Tibial nerve (tissue), 4 donors: ENCODE results near the gene ROS1.

Source experiments
- EP300 ChIP-seq, 2 donors: sonication (generic); formaldehyde crosslinking; IDR thresholded peaks; one replicate each; pipeline ENCODE4 v1.6.1; 2017; ENCODE audit warnings: antibody characterized with exemption in 2 of 2, mild to moderate bottlenecking in 1 of 2
- POLR2A ChIP-seq, 2 donors: fragments of 450-650 bp; IDR thresholded peaks; one replicate each; pipeline ENCODE4 v1.6.1; 2017; ENCODE audit warnings: antibody characterized with exemption in 2 of 2, mild to moderate bottlenecking in 2 of 2, moderate library complexity in 2 of 2
- TF ChIP-seq, protein P1 (sequence below), 5 experiments: fragments of 200-600 bp in 3 of 5; fragments of 450-650 bp in 2 of 5; sonication (generic) in 3 of 5; IDR thresholded peaks; one replicate each; pipeline ENCODE4 v1.5.1; 2016 to 2019; ENCODE audit warnings: antibody characterized with exemption in 5 of 5, mild to moderate bottlenecking in 3 of 5, moderate library complexity in 2 of 5

GRCh38 chr6:117266257-117267053, 159.3 kb downstream of the ROS1 start:
- TF ChIP-seq, protein P1, sequence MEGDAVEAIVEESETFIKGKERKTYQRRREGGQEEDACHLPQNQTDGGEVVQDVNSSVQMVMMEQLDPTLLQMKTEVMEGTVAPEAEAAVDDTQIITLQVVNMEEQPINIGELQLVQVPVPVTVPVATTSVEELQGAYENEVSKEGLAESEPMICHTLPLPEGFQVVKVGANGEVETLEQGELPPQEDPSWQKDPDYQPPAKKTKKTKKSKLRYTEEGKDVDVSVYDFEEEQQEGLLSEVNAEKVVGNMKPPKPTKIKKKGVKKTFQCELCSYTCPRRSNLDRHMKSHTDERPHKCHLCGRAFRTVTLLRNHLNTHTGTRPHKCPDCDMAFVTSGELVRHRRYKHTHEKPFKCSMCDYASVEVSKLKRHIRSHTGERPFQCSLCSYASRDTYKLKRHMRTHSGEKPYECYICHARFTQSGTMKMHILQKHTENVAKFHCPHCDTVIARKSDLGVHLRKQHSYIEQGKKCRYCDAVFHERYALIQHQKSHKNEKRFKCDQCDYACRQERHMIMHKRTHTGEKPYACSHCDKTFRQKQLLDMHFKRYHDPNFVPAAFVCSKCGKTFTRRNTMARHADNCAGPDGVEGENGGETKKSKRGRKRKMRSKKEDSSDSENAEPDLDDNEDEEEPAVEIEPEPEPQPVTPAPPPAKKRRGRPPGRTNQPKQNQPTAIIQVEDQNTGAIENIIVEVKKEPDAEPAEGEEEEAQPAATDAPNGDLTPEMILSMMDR (IDR thresholded peaks at IDR 0.05), result no peak
- TF ChIP-seq EP300 (IDR thresholded peaks at IDR 0.05), result no peak
- no peak for TF ChIP-seq POLR2A (IDR thresholded peaks at IDR 0.05)
